SK-N-SH (cell line): ENCODE data around the gene OR4E1.

ENCODE experiments used
- ELF1 ChIP-seq: IDR thresholded peaks from 2 replicates; pipeline ENCODE4 v1.4.0; 2012
- JUND ChIP-seq: IDR thresholded peaks from 2 replicates; pipeline ENCODE4 v1.4.0; 2012
- MEF2A ChIP-seq: IDR thresholded peaks from 2 replicates; pipeline ENCODE4 v1.4.0; 2012; ENCODE audit warnings: low read depth, borderline replicate concordance
- POLR2AphosphoS5 ChIP-seq: IDR thresholded peaks from 2 replicates; pipeline ENCODE4 v1.6.1; 2012; ENCODE audit warnings: low read depth, low read length
- RCOR1 ChIP-seq: fragments of 150-350 bp; IDR thresholded peaks from 2 replicates; pipeline ENCODE4 v1.6.1; 2017; ENCODE audit warnings: antibody characterized with exemption, low read length
- RFX5 ChIP-seq: IDR thresholded peaks from 2 replicates; pipeline ENCODE4 v1.6.1; 2012; ENCODE audit warnings: mild to moderate bottlenecking, improper control_type of control experiment, low read length
- SMC3 ChIP-seq: IDR thresholded peaks from 2 replicates; pipeline ENCODE4 v1.6.1; 2012; ENCODE audit warnings: low read depth, low read length, improper control_type of control experiment
- TCF12 ChIP-seq: IDR thresholded peaks from 2 replicates; pipeline ENCODE4 v1.4.0; 2012
- YY1 ChIP-seq: IDR thresholded peaks from 2 replicates; pipeline ENCODE4 v1.4.0; 2012; ENCODE audit warnings: low read depth, mild to moderate bottlenecking
- TF ChIP-seq, protein P1 (sequence below): fragments of 200-600 bp; sonication (generic); IDR thresholded peaks from 2 replicates; pipeline ENCODE4 v1.6.1; 2017; ENCODE audit warnings: antibody characterized with exemption, mild to moderate bottlenecking, moderate library complexity

DNA sequence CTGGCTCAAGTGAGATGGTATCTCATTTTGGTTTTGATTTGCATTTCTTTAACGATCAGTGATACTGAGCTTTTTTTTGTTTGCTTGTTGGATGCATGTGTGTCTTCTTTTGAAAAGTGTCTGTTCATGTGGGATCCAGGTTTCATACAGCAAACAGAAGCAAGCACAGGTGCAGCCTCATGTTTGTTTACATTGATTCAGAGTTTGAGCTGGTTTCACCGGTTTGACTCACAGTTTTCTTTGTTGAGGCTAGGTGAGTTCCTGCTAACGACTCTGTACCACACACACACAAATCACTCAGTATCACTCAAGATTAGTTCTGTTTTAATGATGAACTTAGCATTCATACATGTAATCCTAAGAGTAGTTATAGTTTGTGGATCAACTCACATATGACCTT is 42.5 kb downstream of the OR4E1 start:
- TF ChIP-seq, protein P1, sequence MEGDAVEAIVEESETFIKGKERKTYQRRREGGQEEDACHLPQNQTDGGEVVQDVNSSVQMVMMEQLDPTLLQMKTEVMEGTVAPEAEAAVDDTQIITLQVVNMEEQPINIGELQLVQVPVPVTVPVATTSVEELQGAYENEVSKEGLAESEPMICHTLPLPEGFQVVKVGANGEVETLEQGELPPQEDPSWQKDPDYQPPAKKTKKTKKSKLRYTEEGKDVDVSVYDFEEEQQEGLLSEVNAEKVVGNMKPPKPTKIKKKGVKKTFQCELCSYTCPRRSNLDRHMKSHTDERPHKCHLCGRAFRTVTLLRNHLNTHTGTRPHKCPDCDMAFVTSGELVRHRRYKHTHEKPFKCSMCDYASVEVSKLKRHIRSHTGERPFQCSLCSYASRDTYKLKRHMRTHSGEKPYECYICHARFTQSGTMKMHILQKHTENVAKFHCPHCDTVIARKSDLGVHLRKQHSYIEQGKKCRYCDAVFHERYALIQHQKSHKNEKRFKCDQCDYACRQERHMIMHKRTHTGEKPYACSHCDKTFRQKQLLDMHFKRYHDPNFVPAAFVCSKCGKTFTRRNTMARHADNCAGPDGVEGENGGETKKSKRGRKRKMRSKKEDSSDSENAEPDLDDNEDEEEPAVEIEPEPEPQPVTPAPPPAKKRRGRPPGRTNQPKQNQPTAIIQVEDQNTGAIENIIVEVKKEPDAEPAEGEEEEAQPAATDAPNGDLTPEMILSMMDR, result no peak
- no peak for TF ChIP-seq YY1
- no peak for TF ChIP-seq RFX5
- no peak for TF ChIP-seq SMC3
- no peak for TF ChIP-seq RCOR1
- TF ChIP-seq ELF1, result no peak
- TF ChIP-seq POLR2AphosphoS5, result no peak
- no peak for TF ChIP-seq TCF12
- no peak for TF ChIP-seq MEF2A
- TF ChIP-seq JUND, result no peak
